ENCODE measurements around the gene ARHGEF28.
A peak's percentile ranks its signal among the peaks of the same experiment; 100 is the strongest.

The ARHGEF28 gene

GRCh38 chr5:73981704-73982103 lies 355.7 kb downstream of the ARHGEF28 start:
- no peak overlapping the region for H3K4me3 ChIP-seq (ENCODE audit: low read depth, low read length)
- no peak for DNase-seq (ENCODE audit: low read depth)
- TF ChIP-seq CTCF (conservative IDR thresholded peaks at IDR 0.05; ENCODE audit: low read depth, low read length), result no peak

GRCh38 chr5:73983644-73984043 lies 357.6 kb downstream of the ARHGEF28 start:
- TF ChIP-seq CTCF (conservative IDR thresholded peaks at IDR 0.05; ENCODE audit: low read depth, low read length), result no peak
- no peak for DNase-seq (ENCODE audit: low read depth)
- H3K4me3 ChIP-seq (ENCODE audit: low read depth, low read length), result no peak overlapping the region

GRCh38 chr5:73985145-73985544 lies 359.1 kb downstream of the ARHGEF28 start:
- H3K4me3 ChIP-seq (ENCODE audit: low read depth, low read length), result no peak overlapping the region
- TF ChIP-seq CTCF (conservative IDR thresholded peaks at IDR 0.05; ENCODE audit: low read depth, low read length), result peak; percentile 69
- DNase-seq (ENCODE audit: low read depth), result peak; percentile 71

GRCh38 chr5:73986729-73987128 lies 360.7 kb downstream of the ARHGEF28 start:
- no peak for TF ChIP-seq CTCF (conservative IDR thresholded peaks at IDR 0.05; ENCODE audit: low read depth, low read length)
- DNase-seq (ENCODE audit: low read depth), result no peak
- H3K4me3 ChIP-seq (ENCODE audit: low read depth, low read length), result no peak overlapping the region

- H3K4me3 ChIP-seq (ENCODE audit: low read depth, low read length), result no peak overlapping the region
- no peak for TF ChIP-seq CTCF (conservative IDR thresholded peaks at IDR 0.05; ENCODE audit: low read depth, low read length)
- DNase-seq (ENCODE audit: low read depth), result no peak
These were observed 361.9 kb downstream of the ARHGEF28 start for GRCh38 chr5:73987915-73988314.

- DNase-seq (ENCODE audit: low read depth), result no peak
- H3K4me3 ChIP-seq (ENCODE audit: low read depth, low read length), result no peak overlapping the region
- TF ChIP-seq CTCF (conservative IDR thresholded peaks at IDR 0.05; ENCODE audit: low read depth, low read length), result no peak
These were observed 364.0 kb downstream of the ARHGEF28 start for GRCh38 chr5:73989956-73990355.
